Loucy (cell line): ENCODE results near the gene PMFBP1.

Experiments used
- H2AFZ ChIP-seq: fragments of 200-600 bp; sonication (generic); 2 replicates; pipeline ENCODE4 v1.6.0; 2016; ENCODE audit warnings: antibody characterized with exemption, mild to moderate bottlenecking, low read length, moderate library complexity
- H3F3A ChIP-seq: fragments of 200-600 bp; 2 replicates; pipeline ENCODE4 v1.6.0; 2016; ENCODE audit warnings: antibody characterized with exemption, low read depth, mild to moderate bottlenecking
- H3K27me3 ChIP-seq: fragments of 200-600 bp; sonication (generic); 2 replicates; pipeline ENCODE4 v1.6.1; 2014; ENCODE audit warnings: low read length, mild to moderate bottlenecking; ENCODE audit not compliant: insufficient read depth, poor library complexity, severe bottlenecking
- H3K36me3 ChIP-seq: fragments of 200-600 bp; sonication (generic); 2 replicates; pipeline ENCODE4 v1.6.1; 2016; ENCODE audit warnings: low read length; ENCODE audit not compliant: insufficient read depth
- H3K4me1 ChIP-seq: fragments of 200-600 bp; sonication (generic); 2 replicates; pipeline ENCODE4 v1.5.1; 2014; ENCODE audit warnings: low read length, mild to moderate bottlenecking; ENCODE audit not compliant: insufficient read depth, poor library complexity, severe bottlenecking
- H3K4me2 ChIP-seq: fragments of 200-600 bp; sonication (generic); 2 replicates; pipeline ENCODE4 v1.6.0; 2014; ENCODE audit warnings: antibody characterized with exemption, low read length, low read depth, mild to moderate bottlenecking; ENCODE audit not compliant: poor library complexity, severe bottlenecking
- H3K4me3 ChIP-seq: fragments of 200-600 bp; sonication (generic); 2 replicates; pipeline ENCODE4 v1.5.1; 2014; ENCODE audit warnings: low read length, mild to moderate bottlenecking, mixed read lengths; ENCODE audit not compliant: poor library complexity, severe bottlenecking
- H3K79me2 ChIP-seq: fragments of 200-600 bp; sonication (generic); 2 replicates; pipeline ENCODE4 v1.6.1; 2014; ENCODE audit warnings: low read length; ENCODE audit not compliant: insufficient read depth
- H3K9ac ChIP-seq: fragments of 200-600 bp; sonication (generic); 2 replicates; pipeline ENCODE4 v1.6.0; 2014; ENCODE audit warnings: mild to moderate bottlenecking, low read depth, low read length, moderate library complexity; ENCODE audit not compliant: poor library complexity, severe bottlenecking
- H3K9me2 ChIP-seq: fragments of 200-600 bp; sonication (generic); replicated peaks from 2 replicates; pipeline ENCODE4 v1.6.1; 2016; ENCODE audit warnings: low read depth, low read length, mixed read lengths
- H3K9me3 ChIP-seq: fragments of 200-600 bp; sonication (generic); 2 replicates; pipeline ENCODE4 v1.6.1; 2014; ENCODE audit warnings: mild to moderate bottlenecking, antibody characterized with exemption, low read length, low read depth; ENCODE audit not compliant: insufficient read depth
- H4K20me1 ChIP-seq: fragments of 200-600 bp; sonication (generic); 2 replicates; pipeline ENCODE4 v1.6.0; 2014; ENCODE audit warnings: antibody characterized with exemption, low read length, mild to moderate bottlenecking; ENCODE audit not compliant: insufficient read depth, poor library complexity, severe bottlenecking
- EZH2phosphoT487 ChIP-seq: fragments of 200-600 bp; IDR thresholded peaks from 2 replicates; pipeline ENCODE4 v1.6.1; 2018; ENCODE audit warnings: antibody characterized with exemption, mild to moderate bottlenecking, moderate library complexity, borderline replicate concordance
- TF ChIP-seq, protein P1 (sequence below): fragments of 200-600 bp; sonication (generic); conservative IDR thresholded peaks from 2 replicates; pipeline ENCODE4 v1.5.1; 2014; ENCODE audit warnings: mild to moderate bottlenecking, antibody characterized with exemption, low read length

The PMFBP1 gene

DNA sequence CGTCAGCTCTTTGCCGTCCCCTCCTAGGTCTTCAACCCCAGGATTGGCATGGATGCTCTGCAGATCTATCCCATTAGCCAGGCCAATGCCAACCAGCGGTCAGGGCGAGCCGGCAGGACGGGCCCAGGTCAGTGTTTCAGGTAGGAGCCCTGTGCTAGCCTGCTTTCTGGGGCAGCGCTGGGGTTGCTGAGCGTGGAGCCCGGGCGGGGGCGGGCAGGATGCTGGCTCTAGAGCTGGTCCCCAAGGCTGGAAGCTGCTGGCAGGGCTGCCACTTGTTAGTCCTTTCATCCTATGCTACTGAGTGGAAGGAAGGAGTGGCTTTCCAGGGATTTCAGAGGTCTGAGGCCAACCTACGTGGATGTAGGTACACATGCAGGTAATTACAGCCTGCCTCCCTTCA lies 66.0 kb downstream of the PMFBP1 start:
- H3K4me2 ChIP-seq, result no peak overlapping the region
- no peak overlapping the region for H3K9ac ChIP-seq
- H3K27me3 ChIP-seq, result no peaks in the 10 kb centered on the region
- no peak overlapping the region for H2AFZ ChIP-seq
- H3K9me3 ChIP-seq, result no peaks in the 10 kb centered on the region
- H3K4me3 ChIP-seq, result no peak overlapping the region
- no peaks in the 10 kb centered on the region for H3K9me2 ChIP-seq
- no peak for TF ChIP-seq EZH2phosphoT487
- TF ChIP-seq, protein P1, sequence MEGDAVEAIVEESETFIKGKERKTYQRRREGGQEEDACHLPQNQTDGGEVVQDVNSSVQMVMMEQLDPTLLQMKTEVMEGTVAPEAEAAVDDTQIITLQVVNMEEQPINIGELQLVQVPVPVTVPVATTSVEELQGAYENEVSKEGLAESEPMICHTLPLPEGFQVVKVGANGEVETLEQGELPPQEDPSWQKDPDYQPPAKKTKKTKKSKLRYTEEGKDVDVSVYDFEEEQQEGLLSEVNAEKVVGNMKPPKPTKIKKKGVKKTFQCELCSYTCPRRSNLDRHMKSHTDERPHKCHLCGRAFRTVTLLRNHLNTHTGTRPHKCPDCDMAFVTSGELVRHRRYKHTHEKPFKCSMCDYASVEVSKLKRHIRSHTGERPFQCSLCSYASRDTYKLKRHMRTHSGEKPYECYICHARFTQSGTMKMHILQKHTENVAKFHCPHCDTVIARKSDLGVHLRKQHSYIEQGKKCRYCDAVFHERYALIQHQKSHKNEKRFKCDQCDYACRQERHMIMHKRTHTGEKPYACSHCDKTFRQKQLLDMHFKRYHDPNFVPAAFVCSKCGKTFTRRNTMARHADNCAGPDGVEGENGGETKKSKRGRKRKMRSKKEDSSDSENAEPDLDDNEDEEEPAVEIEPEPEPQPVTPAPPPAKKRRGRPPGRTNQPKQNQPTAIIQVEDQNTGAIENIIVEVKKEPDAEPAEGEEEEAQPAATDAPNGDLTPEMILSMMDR, result no peak
- H3F3A ChIP-seq, result no peaks in the 10 kb centered on the region
- no peaks in the 10 kb centered on the region for H3K4me1 ChIP-seq
- no peaks in the 10 kb centered on the region for H4K20me1 ChIP-seq
- no peaks in the 10 kb centered on the region for H3K79me2 ChIP-seq
- H3K36me3 ChIP-seq, result peaks cover 99% of the 10 kb centered on the region

DNA sequence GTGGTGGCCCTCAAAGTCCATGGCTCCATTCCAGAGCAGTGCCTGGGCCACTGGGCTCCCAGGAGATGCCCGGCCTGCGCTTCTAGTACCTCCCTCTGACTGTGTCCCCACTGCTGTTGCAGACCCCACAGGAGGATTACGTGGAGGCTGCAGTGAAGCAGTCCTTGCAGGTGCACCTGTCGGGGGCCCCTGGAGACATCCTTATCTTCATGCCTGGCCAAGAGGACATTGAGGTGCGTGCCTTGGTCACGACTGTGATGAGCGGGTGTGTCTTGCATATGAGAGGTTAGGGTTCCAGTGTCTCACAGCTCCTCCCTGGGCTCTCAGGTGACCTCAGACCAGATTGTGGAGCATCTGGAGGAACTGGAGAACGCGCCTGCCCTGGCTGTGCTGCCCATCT lies 67.0 kb downstream of the PMFBP1 start:
- no peak overlapping the region for H3K4me3 ChIP-seq

GRCh38 chr16:72101195-72101594 lies 70.8 kb downstream of the PMFBP1 start:
- H3K9me2 ChIP-seq, result no peaks in the 10 kb centered on the region
- no peak for TF ChIP-seq EZH2phosphoT487
- TF ChIP-seq, protein P1, result no peak
- peaks cover 12% of the 10 kb centered on the region; the same call in 1 of the 2 replicates for H3K79me2 ChIP-seq
- peaks cover 84% of the 10 kb centered on the region; the same call in 1 of the 2 replicates for H3K36me3 ChIP-seq
- H3K4me1 ChIP-seq, result peaks cover 2% of the 10 kb centered on the region
- H3K4me3 ChIP-seq, result no peak overlapping the region
- no peak overlapping the region for H2AFZ ChIP-seq
- H3K9ac ChIP-seq, result no peak overlapping the region
- H3K27me3 ChIP-seq, result no peaks in the 10 kb centered on the region
- no peaks in the 10 kb centered on the region for H3K9me3 ChIP-seq
- no peaks in the 10 kb centered on the region for H4K20me1 ChIP-seq
- no peak overlapping the region for H3K4me2 ChIP-seq
- H3F3A ChIP-seq, result no peaks in the 10 kb centered on the region

More for the DNA sequence above, 67.0 kb downstream of the PMFBP1 start:
- Histone ChIP-seq H3K4me1 (no peaks in the 10 kb centered on the region), H3K36me3 (peaks cover 99% of the 10 kb centered on the region), H3K27me3 (no peaks in the 10 kb centered on the region), H3K9me3 (no peaks in the 10 kb centered on the region), H3K4me2 (no peak overlapping the region), H4K20me1 (no peaks in the 10 kb centered on the region), H3F3A (no peaks in the 10 kb centered on the region), H3K9ac (no peak overlapping the region), H3K79me2 (no peaks in the 10 kb centered on the region), H3K9me2 (no peaks in the 10 kb centered on the region), H2AFZ (no peak overlapping the region)
- no peak for TF ChIP-seq EZH2phosphoT487
- TF ChIP-seq, protein P1, result no peak
